Osteoblast (primary cell): ENCODE results near the gene CENPT. TPM values are rescaled to one million over a fixed set of nuclear protein-coding genes. Genes with fewer than 3 reads are reported as not detected.
A peak's percentile ranks its signal among the peaks of the same experiment; 100 is the strongest.

Experiments
- DNase-seq: peaks from one replicate; pipeline ENCODE4 v3.0.0; 2011; ENCODE audit warnings: low spot score, mixed read lengths; ENCODE audit not compliant: insufficient read length; ENCODE audit errors: missing footprints
- H2AFZ ChIP-seq: 2 replicates; pipeline ENCODE4 v1.6.0; 2011; ENCODE audit warnings: mild to moderate bottlenecking, low read length
- H3K27ac ChIP-seq: 2 replicates; pipeline ENCODE4 v1.5.1; 2011; ENCODE audit warnings: mild to moderate bottlenecking, low read depth, low read length, moderate library complexity
- H3K27me3 ChIP-seq: 2 replicates; pipeline ENCODE4 v1.6.0; 2012; ENCODE audit warnings: mild to moderate bottlenecking, control low read depth, inconsistent platforms, low read length, moderate library complexity; ENCODE audit not compliant: insufficient read depth
- H3K36me3 ChIP-seq: 2 replicates; pipeline ENCODE4 v1.5.1; 2011; ENCODE audit warnings: mild to moderate bottlenecking, low read length, control low read depth, moderate library complexity; ENCODE audit not compliant: insufficient read depth
- H3K4me1 ChIP-seq: 2 replicates; pipeline ENCODE4 v1.5.1; 2011; ENCODE audit warnings: mild to moderate bottlenecking, low read length, control low read depth, moderate library complexity; ENCODE audit not compliant: insufficient read depth
- H3K4me2 ChIP-seq: 2 replicates; pipeline ENCODE4 v1.6.0; 2011; ENCODE audit warnings: mild to moderate bottlenecking, low read length; ENCODE audit not compliant: insufficient read depth
- H3K4me3 ChIP-seq: fragments of 200-600 bp; sonication (generic); 3 replicates; pipeline ENCODE4 v1.5.1; 2012; ENCODE audit warnings: mild to moderate bottlenecking, low read length, inconsistent platforms; ENCODE audit not compliant: insufficient read depth
- H3K79me2 ChIP-seq: 2 replicates; pipeline ENCODE4 v1.6.0; 2012; ENCODE audit warnings: mild to moderate bottlenecking, low read length, control low read depth, inconsistent platforms; ENCODE audit not compliant: insufficient read depth
- H3K9me3 ChIP-seq: 2 replicates; pipeline ENCODE4 v1.5.1; 2011; ENCODE audit warnings: low read depth, low read length, control low read depth
- H4K20me1 ChIP-seq: 2 replicates; pipeline ENCODE4 v1.6.0; 2012; ENCODE audit warnings: mild to moderate bottlenecking, low read length, control low read depth; ENCODE audit not compliant: insufficient read depth
- CTCF ChIP-seq: IDR thresholded peaks from 2 replicates; pipeline ENCODE4 v1.5.1; 2011; ENCODE audit warnings: mild to moderate bottlenecking, low read depth, low read length, moderate library complexity; ENCODE audit errors: extremely low read depth
- total RNA-seq: library from RNA; depleted of rRNA; stranded (reverse); fragments of >200 nt; gene quantifications from 2 replicates; pipeline ENCODE4 v1.2.3, GENCODE V29; 2012

CENPT gene
- total RNA-seq, 1 donor, result 24.2 TPM

GRCh38 chr16:67861877-67862276 is 14.4 kb upstream of the CENPT start:
- H2AFZ ChIP-seq, result no peak overlapping the region
- no peak for TF ChIP-seq CTCF
- H3K9me3 ChIP-seq, result no peaks in the 10 kb centered on the region
- H3K4me1 ChIP-seq, result peaks cover 53% of the 10 kb centered on the region
- peaks cover 93% of the 10 kb centered on the region for H3K79me2 ChIP-seq
- no peaks in the 10 kb centered on the region for H3K27me3 ChIP-seq
- peaks cover 55% of the 10 kb centered on the region for H4K20me1 ChIP-seq
- peak overlapping the region; percentile 89 for H3K27ac ChIP-seq
- DNase-seq, result no peak
- H3K4me3 ChIP-seq, result no peak overlapping the region
- H3K36me3 ChIP-seq, result peaks cover 37% of the 10 kb centered on the region
- H3K4me2 ChIP-seq, result no peak overlapping the region

GRCh38 chr16:67860589-67861398 is 13.3 kb upstream of the CENPT start:
- no peak overlapping the region for H2AFZ ChIP-seq
- H3K4me3 ChIP-seq, result no peak overlapping the region
- peak; percentile 73 for DNase-seq
- peaks cover 62% of the 10 kb centered on the region for H4K20me1 ChIP-seq
- H3K36me3 ChIP-seq, result peaks cover 27% of the 10 kb centered on the region
- peaks cover 54% of the 10 kb centered on the region for H3K4me1 ChIP-seq
- peak overlapping the region; percentile 89 for H3K27ac ChIP-seq
- TF ChIP-seq CTCF, result no peak
- peaks cover 93% of the 10 kb centered on the region for H3K79me2 ChIP-seq
- H3K27me3 ChIP-seq, result no peaks in the 10 kb centered on the region
- no peaks in the 10 kb centered on the region for H3K9me3 ChIP-seq
- peak overlapping the region; percentile 39 for H3K4me2 ChIP-seq

GRCh38 chr16:67858500-67858899 is 11.0 kb upstream of the CENPT start:
- no peak overlapping the region for H3K4me3 ChIP-seq

More at GRCh38 chr16:67858500-67858899, 11.0 kb upstream of the CENPT start:
- TF ChIP-seq CTCF, result no peak
- Histone ChIP-seq H3K27ac (peak overlapping the region; percentile 97), H3K79me2 (peaks cover 94% of the 10 kb centered on the region), H2AFZ (no peak overlapping the region), H3K9me3 (no peaks in the 10 kb centered on the region), H3K36me3 (peaks cover 17% of the 10 kb centered on the region), H3K27me3 (no peaks in the 10 kb centered on the region), H3K4me1 (peaks cover 48% of the 10 kb centered on the region), H3K4me2 (no peak overlapping the region), H4K20me1 (peaks cover 65% of the 10 kb centered on the region)
- no peak for DNase-seq
